Sigmoid colon (tissue), 7 donors: ENCODE results near the gene GEN1. TPM values are rescaled to one million over a fixed set of nuclear protein-coding genes. Genes with fewer than 3 reads are reported as not detected.

Experiments used
- DNase-seq: peaks from one replicate; pipeline ENCODE4 v3.0.0-alpha.2; 2019
- H3K27ac ChIP-seq, 4 donors: fragments of 200-600 bp; sonication (generic); one replicate each; pipeline ENCODE4 v1.5.1; 2016 to 2019; ENCODE audit warnings: mild to moderate bottlenecking in 1 of 4
- H3K27me3 ChIP-seq, 3 donors: fragments of 200-600 bp; sonication (generic); one replicate each; pipeline ENCODE4 v1.5.1; 2019; ENCODE audit warnings: mild to moderate bottlenecking in 1 of 3
- H3K36me3 ChIP-seq, 4 donors: fragments of 200-600 bp; sonication (generic); one replicate each; pipeline ENCODE4 v1.5.1; 2016 to 2019
- H3K4me1 ChIP-seq, 4 donors: fragments of 200-600 bp; sonication (generic); one replicate each; pipeline ENCODE4 v1.5.1; 2017 to 2019
- H3K4me3 ChIP-seq, 4 donors: fragments of 200-600 bp; sonication (generic); one replicate each; pipeline ENCODE4 v1.5.1; 2017 to 2019; ENCODE audit warnings: mild to moderate bottlenecking in 2 of 4, moderate library complexity in 1 of 4
- H3K9me3 ChIP-seq, 4 donors: fragments of 200-600 bp in 3 of 4; sonication (generic) in 3 of 4; one replicate each; pipeline versions ENCODE4 v1.5.1 to v1.6.1; 2013 to 2019
- EP300 ChIP-seq, 4 donors: sonication (generic); formaldehyde crosslinking; IDR thresholded peaks; one replicate each; pipeline ENCODE4 v1.6.1; 2017; ENCODE audit warnings: antibody characterized with exemption in 4 of 4
- POLR2A ChIP-seq, 2 donors: fragments of 450-650 bp; IDR thresholded peaks; one replicate each; pipeline ENCODE4 v1.6.1; 2016; ENCODE audit warnings: antibody characterized with exemption in 2 of 2, mild to moderate bottlenecking in 2 of 2, moderate library complexity in 2 of 2
- POLR2AphosphoS5 ChIP-seq, 4 donors: sonication (generic); formaldehyde crosslinking; IDR thresholded peaks; one replicate each; pipeline ENCODE4 v1.6.1; 2017; ENCODE audit warnings: antibody characterized with exemption in 4 of 4
- WGBS, 2 donors: extraction: QIAGEN DNeasy Blood & Tissue Kit; methylation state at CpG; one replicate each; pipeline ENCODE4 v1.1.7; 2013; 5-methylcytosine and 5-hydroxymethylcytosine counted together
- intact Hi-C: fragments of 100-400 bp; cut with DNase I; formaldehyde crosslinking; loops from one replicate; pipeline ENCODE4 v1.15.1; 2023
- polyA plus RNA-seq, 3 donors: library from polyadenylated mRNA; stranded (reverse); fragments of 200-250 nt; gene quantifications; one replicate each; pipeline ENCODE4 v1.2.3, GENCODE V29; 2013
- total RNA-seq, 4 donors: library from RNA; depleted of rRNA; stranded (reverse); fragments of >200 nt; gene quantifications; one replicate each; pipeline ENCODE4 v1.1.0, GENCODE V29; 2016
- TF ChIP-seq, protein P1 (sequence below), 4 experiments: fragments of 450-650 bp in 3 of 4; fragments of 200-600 bp in 1 of 4; IDR thresholded peaks; one replicate each; pipeline ENCODE4 v1.5.1; 2016 to 2019; ENCODE audit warnings: antibody characterized with exemption in 4 of 4, mild to moderate bottlenecking in 3 of 4, moderate library complexity in 2 of 4
- donor health status: healthy with polysubstance abuse.
- donor health status: Bipolar disorder and iron deficiency.
- donor health status: healthy.

GEN1 gene
- total and polyA plus RNA-seq, 7 donors, result 0.49 to 9.0 (median 2.8) TPM

GRCh38 chr2:17815468-17816184, 61.7 kb downstream of the GEN1 start:
- intact Hi-C loops, result no loop called here
- DNase-seq, result no peak
- Histone ChIP-seq H3K9me3 (no peaks in the 10 kb centered on the region), H3K36me3 (no peaks in the 10 kb centered on the region), H3K27me3 (no peaks in the 10 kb centered on the region), H3K27ac (no peak overlapping the region), H3K4me1 (no peaks in the 10 kb centered on the region), H3K4me3 (no peak overlapping the region)
- 46 to 70% methylated on average over 8 of the region's 8 CpGs for WGBS, 2 donors
- TF ChIP-seq POLR2A (IDR thresholded peaks at IDR 0.05) (no peak), POLR2AphosphoS5 (IDR thresholded peaks at IDR 0.05) (no peak), EP300 (IDR thresholded peaks at IDR 0.05) (no peak)
- TF ChIP-seq, protein P1, sequence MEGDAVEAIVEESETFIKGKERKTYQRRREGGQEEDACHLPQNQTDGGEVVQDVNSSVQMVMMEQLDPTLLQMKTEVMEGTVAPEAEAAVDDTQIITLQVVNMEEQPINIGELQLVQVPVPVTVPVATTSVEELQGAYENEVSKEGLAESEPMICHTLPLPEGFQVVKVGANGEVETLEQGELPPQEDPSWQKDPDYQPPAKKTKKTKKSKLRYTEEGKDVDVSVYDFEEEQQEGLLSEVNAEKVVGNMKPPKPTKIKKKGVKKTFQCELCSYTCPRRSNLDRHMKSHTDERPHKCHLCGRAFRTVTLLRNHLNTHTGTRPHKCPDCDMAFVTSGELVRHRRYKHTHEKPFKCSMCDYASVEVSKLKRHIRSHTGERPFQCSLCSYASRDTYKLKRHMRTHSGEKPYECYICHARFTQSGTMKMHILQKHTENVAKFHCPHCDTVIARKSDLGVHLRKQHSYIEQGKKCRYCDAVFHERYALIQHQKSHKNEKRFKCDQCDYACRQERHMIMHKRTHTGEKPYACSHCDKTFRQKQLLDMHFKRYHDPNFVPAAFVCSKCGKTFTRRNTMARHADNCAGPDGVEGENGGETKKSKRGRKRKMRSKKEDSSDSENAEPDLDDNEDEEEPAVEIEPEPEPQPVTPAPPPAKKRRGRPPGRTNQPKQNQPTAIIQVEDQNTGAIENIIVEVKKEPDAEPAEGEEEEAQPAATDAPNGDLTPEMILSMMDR (IDR thresholded peaks at IDR 0.05), result no peak

DNA sequence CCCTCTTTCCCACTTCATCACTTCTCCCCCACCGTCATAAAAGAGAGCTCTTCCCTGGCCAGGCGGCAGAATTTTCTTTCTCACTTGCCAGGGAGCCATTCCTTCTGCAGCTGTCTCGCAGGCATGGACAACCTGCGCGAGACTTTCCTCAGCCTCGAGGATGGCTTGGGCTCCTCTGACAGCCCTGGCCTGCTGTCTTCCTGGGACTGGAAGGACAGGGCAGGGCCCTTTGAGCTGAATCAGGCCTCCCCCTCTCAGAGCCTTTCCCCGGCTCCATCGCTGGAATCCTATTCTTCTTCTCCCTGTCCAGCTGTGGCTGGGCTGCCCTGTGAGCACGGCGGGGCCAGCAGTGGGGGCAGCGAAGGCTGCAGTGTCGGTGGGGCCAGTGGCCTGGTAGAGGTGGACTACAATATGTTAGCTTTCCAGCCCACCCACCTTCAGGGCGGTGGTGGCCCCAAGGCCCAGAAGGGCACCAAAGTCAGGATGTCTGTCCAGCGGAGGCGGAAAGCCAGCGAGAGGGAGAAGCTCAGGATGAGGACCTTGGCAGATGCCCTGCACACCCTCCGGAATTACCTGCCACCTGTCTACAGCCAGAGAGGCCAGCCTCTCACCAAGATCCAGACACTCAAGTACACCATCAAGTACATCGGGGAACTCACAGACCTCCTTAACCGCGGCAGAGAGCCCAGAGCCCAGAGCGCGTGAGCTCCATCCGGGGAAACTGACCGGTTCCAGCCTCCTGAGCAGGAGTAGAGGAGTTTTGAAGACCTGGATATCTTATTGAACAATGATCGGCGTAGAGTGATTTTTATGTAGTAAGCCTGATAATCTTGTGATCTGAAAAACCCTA, 62.7 kb downstream of the GEN1 start, which contains the start of gene MSGN1:
Gene MSGN1, plus strand, starts transcription at position 65 of the 850 bp plus-strand sequence. Its CDS starts 59 bp downstream, at position 124.
- intact Hi-C loops, result no loop called here
- Histone ChIP-seq H3K27me3 (no peaks in the 10 kb centered on the region), H3K36me3 (no peaks in the 10 kb centered on the region), H3K27ac (no peak within 1 kb of the TSS), H3K4me1 (no peaks in the 10 kb centered on the region), H3K9me3 (no peaks in the 10 kb centered on the region), H3K4me3 (no peak within 1 kb of the TSS)
- WGBS, 2 donors, result 94 to 96% methylated on average over 26 of the region's 26 CpGs
- TF ChIP-seq, protein P1 (IDR thresholded peaks at IDR 0.05), result no peak
- TF ChIP-seq POLR2A (IDR thresholded peaks at IDR 0.05), result no peak
- TF ChIP-seq EP300 (IDR thresholded peaks at IDR 0.05), result no peak
- TF ChIP-seq POLR2AphosphoS5 (IDR thresholded peaks at IDR 0.05), result no peak
- no peak for DNase-seq

DNA sequence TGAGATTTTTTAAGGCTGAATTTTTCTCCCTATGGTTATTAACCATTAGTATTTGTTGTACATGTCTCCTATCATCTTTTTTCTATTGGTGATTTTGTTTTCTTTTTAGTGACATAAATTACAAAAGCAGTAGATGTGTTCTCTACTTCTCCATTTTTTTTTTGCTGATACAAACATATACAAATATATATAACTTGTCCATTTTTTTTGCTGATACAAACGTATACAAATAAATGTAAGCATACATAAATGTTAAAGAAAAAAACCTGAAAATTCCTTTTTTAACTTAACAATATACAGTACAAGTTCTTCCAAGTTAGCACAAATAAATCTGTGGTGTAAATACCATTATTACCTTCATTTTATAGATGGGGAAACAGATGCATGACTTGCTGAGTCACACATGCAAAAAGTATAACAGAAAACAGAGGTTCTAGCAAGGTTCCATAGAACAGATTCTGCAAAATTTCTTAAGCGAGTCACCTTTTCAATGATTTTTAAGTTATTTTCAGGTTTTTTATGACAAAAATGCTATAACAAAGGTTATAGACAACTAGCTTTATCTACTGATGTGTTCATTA, 64.4 kb downstream of the GEN1 start:
- 72 to 88% methylated on average over 2 of the region's 2 CpGs for WGBS, 2 donors
- Histone ChIP-seq H3K27ac (no peak overlapping the region), H3K4me1 (peaks cover 0 to 8% (median 3%) of the 10 kb centered on the region in 4 donors), H3K27me3 (no peaks in the 10 kb centered on the region), H3K4me3 (no peak overlapping the region), H3K36me3 (no peaks in the 10 kb centered on the region), H3K9me3 (no peaks in the 10 kb centered on the region)
- DNase-seq, result no peak
- intact Hi-C loops, result no loop called here
- TF ChIP-seq, protein P1 (IDR thresholded peaks at IDR 0.05), result no peak
- no peak for TF ChIP-seq POLR2AphosphoS5 (IDR thresholded peaks at IDR 0.05)
- TF ChIP-seq EP300 (IDR thresholded peaks at IDR 0.05), result no peak
- TF ChIP-seq POLR2A (IDR thresholded peaks at IDR 0.05), result no peak

DNA sequence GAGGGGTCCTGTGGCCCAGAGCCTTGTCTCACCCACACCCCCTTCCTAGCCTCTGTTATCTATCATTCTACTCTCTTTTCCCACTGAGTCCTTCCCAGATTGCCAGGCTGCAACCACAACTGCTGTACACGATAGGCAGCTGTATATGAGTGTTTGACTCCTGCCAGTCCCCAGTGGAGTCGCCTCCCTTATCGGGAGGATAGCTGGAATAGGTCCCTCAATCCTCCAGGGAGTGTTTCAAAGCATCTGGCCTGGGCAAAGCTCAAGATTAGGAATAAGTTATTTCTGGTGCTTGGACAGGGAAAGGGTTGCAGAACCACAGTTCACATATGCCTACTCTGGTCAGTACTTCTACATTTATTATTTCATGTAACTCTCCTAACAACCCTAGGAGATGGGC, 67.1 kb downstream of the GEN1 start:
- no peak for TF ChIP-seq POLR2A (IDR thresholded peaks at IDR 0.05)
- no peak for TF ChIP-seq EP300 (IDR thresholded peaks at IDR 0.05)
- TF ChIP-seq, protein P1 (IDR thresholded peaks at IDR 0.05), result no peak
- TF ChIP-seq POLR2AphosphoS5 (IDR thresholded peaks at IDR 0.05), result no peak
- no peak for DNase-seq
- 89 to 92% methylated on average over 3 of the region's 3 CpGs for whole genome bisulfite sequencing, 2 donors

More for the DNA sequence above, 67.1 kb downstream of the GEN1 start:
- no peaks in the 10 kb centered on the region for H3K36me3 ChIP-seq
- no peak overlapping the region for H3K4me3 ChIP-seq
- H3K27ac ChIP-seq, result no peak overlapping the region
- no peaks in the 10 kb centered on the region for H3K27me3 ChIP-seq
- intact Hi-C loops, result no loop called here
- peaks cover 0 to 8% (median 3%) of the 10 kb centered on the region in 4 donors for H3K4me1 ChIP-seq
- no peaks in the 10 kb centered on the region for H3K9me3 ChIP-seq
